GM21381 (cell line): ENCODE data around the gene MAPK8IP1.
A peak's percentile ranks its signal among the peaks of the same experiment; 100 is the strongest.
"Not testable (repeated sequence)": the region's sequence is repeated elsewhere in the genome, so short reads cannot be mapped to it uniquely, and the experiment has no call there.

Experiments used
- ATAC-seq: cut with Tn5 transposase; IDR thresholded peaks from one replicate; pipeline ENCODE4 v1.9.1; 2021; ENCODE audit warnings: mild to moderate bottlenecking, moderate library complexity; ENCODE audit not compliant: unreplicated experiment

Gene MAPK8IP1

DNA sequence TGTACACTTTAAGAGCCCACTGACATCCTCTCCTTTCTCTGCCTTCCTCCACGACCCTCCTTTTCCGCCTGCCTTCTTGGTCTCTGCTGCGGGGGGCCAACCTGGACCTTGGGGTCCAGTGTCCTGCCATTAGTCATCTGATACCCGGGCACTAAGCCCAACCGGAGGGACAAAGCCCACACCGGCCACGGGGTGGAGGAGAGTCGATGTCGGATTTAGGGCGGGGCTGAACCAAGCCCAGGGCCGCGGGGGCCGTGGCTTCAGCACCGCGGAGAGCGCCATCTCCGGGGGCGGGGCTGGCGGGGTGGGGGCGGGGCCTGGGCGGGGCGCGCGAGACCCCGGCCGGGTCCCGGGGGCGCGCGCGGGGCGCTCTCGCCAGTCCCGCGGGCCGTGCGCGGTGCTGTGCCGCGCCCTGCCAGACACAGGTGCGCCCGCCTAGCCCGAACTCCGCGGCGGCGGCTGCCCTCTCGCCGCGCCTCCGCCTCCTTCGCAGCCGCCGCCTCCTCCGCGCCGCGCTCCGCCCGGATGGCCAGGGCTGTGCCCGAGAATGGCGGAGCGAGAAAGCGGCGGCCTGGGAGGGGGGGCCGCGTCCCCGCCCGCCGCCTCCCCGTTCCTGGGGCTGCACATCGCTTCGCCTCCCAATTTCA, at the start of gene MAPK8IP1:
Gene MAPK8IP1 (plus strand): TSS at position 378 of the 647 bp plus-strand sequence. CDS start 170 bp downstream, at position 548.
- peak; percentile 73 for ATAC-seq

DNA sequence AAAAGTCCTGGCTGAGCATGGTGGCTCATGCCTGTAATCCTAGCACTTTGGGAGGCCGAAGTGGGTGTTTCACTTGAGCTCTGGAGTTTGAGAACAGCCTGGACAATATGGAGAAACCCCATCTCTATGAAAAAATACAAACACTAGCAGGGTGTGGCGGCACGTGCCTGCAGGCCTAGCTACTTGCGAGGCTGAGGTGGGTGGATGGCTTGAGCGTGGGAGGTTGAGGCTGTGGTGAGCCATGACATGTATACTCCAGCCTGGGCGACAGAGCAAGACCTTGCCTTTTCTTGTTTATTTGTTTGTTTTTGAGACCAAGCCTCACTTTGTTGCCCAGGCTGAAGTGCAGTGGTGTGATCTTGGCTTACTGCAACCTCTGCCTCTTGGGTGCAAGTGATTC, 46.2 kb upstream of the MAPK8IP1 start:
- ATAC-seq: no peak

DNA sequence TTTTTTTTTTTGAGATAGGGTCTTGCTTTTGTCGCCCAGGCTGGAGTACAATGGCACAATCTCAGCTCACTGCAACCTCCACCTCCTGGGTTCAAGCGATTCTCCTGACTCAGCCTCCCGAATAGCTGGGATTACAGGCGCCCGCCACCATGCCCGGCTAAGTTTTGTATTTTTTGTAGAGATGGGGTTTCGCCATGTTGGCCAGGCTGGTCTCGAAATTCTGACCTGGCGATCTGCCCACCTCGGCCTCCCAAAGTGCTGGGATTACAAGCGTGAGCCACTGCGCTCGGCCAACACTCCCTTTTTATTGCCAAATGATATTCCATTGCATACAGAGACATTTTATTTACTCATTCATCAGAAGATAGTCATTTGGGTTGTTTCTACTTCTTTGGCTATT, 45.2 kb upstream of the MAPK8IP1 start:
- ATAC-seq: not testable (repeated sequence)

DNA sequence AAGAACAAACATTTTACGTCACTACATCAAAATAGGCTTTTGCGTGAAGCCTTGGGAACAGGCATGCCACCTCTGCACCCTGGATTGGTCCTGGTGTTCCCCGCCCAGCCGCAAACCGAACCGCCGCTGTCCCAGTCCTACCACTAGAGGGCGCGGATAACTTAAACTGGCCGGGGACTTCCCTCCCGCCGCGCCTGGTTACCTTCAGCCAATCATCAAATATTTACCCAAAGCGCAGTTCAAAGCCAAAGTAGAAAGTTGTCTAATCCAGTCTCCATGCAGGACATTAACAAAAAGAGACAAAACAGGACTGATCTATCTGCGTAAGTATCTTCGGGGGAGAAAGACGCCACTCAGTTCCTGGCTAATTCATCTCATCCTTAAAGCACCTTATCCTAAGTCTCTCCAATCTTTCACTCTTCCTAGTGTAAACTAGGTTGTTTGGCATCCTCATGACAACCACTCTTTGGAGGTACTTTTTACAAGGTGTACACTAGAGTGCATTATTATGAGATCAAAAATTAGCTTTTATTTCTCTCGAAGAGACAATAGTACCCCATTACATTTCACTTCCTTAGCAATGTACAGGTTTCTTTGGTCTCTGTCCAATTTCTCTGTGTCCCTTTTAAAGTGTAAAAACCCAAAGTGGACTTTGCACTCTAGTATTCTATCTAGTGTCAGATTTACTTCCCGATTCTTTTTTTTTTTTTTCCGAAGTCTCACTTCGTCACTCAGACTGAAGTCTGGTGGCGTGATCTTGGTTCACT, 42.1 kb upstream of the MAPK8IP1 start:
- no peak for ATAC-seq

DNA sequence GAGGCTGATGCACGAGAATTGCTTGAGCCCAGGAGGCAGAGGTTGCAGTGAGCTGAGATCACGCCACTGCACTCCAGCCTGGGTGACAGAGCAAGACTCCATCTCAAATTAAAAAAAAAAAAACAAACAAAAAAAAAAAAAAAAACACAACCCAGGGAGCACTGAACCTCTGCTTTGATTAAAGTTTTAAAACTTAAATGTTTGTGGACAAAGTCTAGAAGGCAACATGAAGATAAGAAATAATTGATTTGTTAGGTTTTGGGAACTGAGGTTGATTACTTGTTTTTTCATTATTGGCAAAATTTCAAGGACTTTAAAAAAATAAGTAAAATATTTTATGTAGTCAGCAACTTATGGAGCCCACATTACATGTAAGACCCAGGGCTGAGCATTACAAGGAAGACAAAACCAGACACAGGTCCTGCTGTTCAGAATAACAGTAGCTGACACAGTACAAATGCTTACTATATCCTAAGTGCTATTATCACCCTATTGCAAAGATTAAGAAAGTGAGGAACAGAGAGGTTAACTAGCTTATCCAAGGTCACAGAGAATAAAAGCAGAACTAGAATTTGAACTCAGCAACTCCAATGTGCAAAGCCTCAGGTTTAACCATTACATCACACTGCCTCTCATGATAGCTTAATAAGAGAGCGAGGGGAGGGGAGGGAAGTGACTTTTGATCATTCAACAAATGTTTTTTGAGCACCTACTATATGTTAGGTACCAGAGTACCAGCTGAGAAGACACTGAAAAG, 40.5 kb upstream of the MAPK8IP1 start:
- no peak for ATAC-seq

DNA sequence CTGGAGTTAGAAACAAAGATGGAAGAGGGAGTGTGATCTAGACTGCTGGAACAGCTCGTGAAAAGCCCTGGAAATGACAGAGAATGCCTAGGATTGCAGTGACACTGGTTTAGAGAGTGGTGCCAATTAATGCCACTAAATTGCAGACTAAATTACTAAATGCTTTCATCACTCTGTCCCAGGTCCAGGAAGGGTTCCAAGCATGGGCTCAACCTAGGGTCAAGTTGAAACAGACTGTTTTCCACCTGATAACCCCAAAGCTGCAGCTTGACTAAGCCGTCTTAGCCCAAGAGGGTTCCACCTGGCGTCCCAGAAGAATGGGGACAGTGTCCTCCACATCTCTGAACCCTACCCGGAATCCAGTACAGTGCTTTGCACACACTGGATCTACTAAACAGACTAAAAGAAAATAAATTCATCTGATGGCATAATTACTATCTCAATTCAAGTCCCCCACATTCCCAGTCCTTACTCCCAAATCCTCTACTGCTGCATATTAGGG, 39.2 kb upstream of the MAPK8IP1 start:
- ATAC-seq: no peak

DNA sequence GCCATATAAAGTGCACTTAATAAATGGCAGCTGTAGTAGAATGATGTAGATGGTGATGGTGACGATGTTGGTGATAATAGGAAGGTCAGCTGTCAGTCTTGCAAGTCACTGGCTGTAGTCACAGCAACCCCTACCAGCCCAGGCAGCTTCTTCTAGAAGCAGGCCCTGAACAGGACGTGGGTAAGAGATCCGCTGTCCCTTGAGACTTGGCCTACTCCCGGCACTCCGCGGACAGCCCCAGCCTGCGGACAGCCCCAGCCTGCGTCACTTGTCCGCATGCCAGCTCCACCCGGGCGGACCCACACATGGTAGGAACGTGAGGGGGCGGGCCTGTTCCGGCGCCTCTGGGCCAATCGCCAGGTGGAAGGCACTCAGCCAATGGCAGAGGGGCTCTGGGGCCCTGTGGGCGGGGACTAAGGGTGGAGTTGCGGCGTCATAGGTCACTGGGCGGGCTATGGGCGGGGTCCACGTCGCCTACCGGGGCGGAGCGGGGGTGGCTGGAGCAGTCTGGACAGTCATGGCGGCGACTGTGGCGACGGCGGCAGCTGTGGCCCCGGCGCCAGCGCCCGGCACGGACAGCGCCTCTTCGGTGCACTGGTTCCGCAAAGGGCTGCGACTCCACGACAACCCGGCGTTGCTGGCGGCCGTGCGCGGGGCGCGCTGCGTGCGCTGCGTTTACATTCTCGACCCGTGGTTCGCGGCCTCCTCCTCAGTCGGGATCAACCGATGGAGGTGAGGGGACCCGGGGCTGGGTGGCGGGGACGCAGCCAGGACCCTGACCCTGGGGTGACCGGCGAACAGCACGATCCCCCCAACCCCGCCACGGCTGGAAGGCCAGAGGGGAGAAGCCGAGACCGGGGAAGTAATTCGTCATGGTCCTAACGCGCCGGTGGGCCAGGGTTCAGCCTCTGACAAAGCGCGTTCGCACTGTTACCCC, 38.2 kb upstream of the MAPK8IP1 start, which contains the start of gene CRY2:
Gene CRY2 (plus strand): TSS at position 502 of the 937 bp plus-strand sequence. CDS start 16 bp downstream, at position 518.
- peak; percentile 92 for ATAC-seq

DNA sequence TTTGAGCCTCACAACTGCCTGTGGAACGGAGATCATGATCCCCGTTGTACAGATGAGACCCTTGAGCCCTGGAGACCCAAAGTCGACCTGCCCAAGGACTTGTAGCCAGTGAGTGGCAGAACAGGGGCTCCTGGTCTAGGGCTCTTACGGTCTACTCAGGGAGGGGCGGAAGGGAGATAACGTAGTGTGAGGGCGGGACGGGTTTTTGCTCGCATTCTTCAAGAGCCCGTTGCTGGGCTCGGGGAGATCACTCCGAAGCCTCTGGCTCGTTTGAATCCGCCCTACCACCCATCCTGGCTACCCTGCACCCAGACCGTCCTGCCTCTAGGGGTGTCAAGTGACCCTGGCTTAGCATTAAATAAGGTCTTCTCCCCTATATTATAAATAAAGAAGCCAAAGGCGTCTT, 37.5 kb upstream of the MAPK8IP1 start:
- no peak for ATAC-seq

DNA sequence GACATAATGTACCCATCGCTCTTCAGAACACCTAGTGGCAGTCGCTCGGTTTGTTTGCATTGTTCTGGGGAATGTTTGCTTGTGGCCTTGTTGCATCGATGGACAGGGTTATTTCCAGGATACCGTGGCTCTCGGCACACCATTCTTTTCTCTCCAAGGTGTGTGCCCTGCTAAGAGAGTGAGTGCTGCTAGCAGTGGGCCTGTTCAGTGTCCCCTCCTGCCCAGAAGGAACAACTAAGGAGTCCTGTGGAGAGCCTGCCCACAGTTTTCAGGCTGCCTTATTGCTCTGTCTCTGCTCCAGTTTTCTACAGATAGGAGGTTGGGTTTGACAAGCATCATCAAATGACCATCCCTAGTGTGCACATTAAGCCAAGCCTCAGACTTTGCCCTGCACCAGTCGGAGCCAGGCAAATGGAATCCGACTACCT, 36.8 kb upstream of the MAPK8IP1 start:
- no peak for ATAC-seq

DNA sequence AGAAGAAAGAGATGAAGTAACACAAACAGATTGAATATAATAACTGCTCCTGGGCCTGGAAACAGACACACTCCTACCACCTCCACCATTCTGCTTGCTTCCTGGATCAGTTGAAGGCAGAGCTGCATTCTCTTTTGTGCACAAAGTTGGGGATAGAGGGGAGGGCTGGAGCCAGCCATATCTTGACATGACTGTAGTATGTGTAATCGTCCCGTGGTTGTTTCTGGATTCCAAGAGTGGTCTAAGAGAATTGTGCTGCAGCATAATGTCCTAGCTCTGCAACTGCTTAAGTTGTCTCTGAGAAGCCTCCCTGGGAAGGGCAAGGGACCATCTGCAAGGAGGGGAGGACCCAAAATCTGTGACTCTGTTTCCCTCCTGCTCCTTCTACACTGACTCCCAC, 35.0 kb upstream of the MAPK8IP1 start:
- ATAC-seq: no peak

DNA sequence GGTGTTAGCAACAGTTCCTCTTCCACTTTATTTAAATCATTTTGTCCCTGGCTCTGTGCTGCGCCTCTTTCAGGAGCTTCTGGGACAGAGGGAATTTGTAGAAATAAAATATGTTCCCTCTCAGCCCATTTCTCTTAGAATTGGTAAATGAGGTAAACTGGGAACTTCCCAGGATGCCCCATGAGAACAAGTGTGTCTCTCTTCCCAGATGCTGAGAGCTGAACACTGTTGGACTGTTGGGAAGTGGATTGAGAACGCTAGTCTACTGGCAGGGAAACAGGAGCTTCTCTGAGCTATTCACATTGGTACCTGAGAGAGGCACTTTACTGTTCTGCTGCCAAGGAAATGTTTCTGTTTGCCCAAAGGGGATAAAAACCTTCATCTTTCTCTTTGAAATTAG, 34.2 kb upstream of the MAPK8IP1 start:
- no peak for ATAC-seq

DNA sequence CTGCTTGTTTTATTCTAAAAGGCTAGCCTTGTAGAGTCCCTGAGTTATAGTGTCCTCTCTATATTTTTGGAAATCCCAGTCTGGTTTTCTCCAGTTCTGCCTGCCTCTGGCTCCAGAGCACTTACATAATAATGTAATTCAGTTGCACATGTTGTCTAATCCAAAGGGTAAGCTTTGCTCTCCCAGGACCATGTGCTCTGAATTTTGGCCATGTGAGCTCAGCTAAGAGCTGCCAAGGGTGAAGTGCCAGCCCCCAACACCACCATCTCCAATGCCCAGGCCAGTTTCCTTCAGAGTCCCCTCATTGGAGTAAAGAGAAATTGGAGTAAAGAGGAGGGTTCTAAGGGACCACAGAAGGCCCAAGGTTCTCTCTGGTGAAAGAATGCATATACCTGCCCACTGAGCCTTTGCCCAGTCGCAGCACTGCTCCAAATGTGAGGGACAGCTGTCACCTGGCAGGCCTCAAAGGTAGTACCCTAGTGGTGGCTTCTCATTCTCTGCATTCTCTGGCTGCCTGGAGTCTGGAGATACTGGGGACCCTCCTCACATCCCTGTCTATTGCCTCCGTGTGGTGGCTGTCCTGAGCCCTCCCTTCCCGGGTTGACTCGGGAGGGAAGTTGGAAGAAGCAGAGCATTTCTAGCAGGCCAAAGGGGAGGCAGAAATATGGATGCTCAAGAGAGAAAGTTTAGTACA, 33.3 kb upstream of the MAPK8IP1 start:
- ATAC-seq: no peak

DNA sequence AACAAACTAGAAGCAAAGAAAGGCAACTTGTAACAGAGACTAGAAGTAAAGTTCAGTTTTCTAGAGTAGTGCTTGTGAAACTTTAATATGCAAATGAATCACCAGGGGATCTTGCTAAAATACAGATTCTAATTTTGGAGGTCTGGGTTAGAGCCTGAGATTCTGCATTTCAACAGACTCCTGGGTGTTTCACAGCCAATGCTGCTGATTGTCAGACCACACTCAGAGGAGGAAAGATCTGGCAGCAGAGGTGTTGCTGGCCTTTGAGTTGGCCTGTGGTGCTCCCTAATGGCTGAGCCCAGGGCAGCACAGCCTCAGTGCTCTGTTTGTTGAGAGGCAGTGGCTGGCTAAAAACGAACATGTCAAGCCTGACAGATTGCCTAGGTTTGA, 32.7 kb upstream of the MAPK8IP1 start:
- ATAC-seq: no peak

DNA sequence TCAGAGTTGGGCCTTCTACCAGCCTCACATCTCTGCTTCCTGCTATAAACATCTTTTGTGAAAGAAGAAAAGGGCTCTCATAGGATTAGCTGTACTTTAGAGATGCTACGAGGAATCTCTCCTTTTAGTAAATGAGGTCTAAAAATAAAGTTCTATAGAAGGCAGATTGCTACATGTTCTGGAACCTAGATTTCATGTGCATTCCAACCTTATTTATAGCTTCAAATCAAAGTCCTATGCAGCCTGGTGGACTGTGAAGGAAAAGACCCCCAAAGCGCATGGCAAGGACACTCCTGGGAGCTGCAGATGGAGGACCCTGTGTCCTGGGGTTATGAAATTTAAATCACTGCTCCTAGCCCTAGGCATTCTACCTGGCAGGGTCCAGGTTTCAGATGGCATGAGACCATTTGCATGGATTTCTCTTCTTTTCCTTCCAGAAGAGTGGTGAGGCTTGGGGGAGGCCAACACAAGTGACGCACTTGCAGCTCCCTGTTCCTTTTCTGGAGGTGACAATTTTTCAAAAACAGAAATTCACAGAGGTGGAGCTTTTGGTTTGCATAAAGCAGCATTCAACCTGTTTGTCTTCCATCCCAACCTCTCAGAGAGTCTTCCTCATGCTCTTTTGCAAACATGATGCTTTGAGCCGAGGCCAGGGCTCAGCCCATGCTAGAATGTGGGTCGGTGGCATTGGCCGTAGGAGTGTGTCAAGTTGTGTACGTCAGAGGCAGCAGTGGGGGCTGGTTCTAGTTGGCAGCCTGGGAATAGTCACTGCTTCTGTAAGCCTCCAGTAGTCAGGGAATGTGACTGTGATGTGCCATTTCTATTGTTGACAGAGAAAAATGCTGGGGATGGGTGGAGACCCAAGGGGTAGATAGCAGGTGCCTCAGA, 31.9 kb upstream of the MAPK8IP1 start:
- ATAC-seq: no peak

DNA sequence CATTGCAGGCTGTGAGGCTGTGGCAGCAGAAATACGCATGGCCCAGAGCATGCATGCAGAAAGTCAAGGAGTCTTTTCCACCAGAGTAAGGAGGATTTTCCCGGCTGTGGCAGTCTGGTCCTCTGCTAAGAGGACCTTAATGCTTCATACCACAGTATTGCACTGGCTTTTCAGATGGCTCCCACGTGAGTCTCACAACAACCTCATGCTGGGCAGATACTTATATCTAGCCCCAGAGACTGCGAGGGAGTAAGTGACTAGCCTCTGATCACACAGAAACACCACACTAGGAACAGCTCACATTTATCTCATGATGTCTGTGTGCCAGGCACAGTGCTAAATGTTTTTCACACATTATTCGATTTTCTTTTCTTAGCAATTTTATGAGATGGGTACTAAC, 30.1 kb upstream of the MAPK8IP1 start:
- no peak for ATAC-seq

DNA sequence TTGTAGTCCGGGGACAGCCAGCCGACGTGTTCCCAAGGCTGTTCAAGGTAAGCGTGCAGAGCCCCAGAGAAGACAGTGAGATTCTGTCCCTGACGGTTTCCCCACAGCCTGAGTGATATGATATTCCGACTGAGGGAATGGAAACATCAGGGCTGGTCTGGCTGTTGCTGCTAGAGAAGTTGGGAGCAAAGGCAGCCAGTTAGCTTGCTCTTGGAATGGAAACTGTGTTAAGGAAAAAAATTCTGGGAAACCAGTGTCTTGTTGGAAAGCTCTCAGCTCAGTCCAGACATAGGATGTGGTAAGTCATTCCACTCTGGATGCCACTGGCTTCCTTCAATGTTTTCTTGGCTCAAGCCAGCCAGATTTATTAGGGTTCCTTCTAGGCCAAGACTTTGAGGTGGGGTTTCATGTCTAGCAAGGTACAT, 29.4 kb upstream of the MAPK8IP1 start:
- ATAC-seq: no peak

DNA sequence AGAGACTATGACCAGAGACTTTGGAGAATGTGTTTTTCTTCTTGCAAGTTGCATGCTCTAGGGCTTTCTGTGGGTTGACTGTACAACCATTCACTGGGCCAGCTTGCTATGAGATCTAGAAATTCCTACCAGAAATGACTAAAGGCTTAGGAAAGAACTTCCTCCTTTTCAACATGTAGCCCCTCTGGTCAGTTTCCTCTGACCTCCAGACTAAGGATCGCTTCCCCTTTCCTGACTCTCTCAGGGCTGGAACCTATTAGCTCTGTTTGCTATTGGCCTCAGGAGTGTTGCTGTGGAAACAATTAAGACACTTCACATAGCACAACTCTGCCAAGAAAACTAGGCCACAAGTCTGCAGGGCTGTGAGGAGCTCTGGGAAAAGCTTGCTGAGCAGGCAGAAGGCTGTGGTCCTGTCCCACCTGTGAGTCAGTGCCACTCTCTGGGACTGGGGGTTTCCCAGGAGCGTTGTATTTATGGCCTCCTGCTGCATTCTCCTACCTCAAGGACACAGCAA, 27.4 kb upstream of the MAPK8IP1 start:
- ATAC-seq: no peak

DNA sequence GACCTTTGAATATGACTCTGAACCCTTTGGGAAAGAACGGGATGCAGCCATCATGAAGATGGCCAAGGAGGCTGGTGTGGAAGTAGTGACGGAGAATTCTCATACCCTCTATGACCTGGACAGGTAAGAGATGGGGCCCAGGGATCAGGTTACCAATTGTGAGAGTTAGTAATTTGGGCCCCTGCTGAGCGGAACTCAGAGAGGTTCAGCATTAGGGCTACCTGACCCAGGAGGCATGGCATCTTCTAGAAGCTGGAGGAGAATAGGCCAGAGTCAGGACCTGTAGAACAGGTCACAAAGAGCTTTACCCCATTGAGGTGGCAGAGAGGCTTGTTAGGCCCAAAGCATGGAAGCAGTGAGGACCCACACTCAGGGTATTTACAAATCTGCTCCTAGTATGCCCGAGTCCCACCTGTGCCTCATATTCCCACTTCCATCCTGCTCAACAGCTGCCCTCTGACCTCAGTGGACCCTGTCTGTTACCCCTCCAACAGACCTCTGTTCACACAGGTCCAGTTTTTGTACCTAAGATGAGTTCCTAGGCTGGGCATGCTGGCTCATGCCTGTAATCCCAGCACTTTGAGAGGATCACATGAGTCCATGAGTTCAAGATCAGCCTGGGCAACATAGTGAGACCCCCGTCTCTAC, 26.6 kb upstream of the MAPK8IP1 start:
- ATAC-seq: no peak
